ENCODE results near the gene IFNL4. TPM values are rescaled to one million over a fixed set of nuclear protein-coding genes. Genes with fewer than 3 reads are reported as not detected.

The IFNL4 gene
- total and polyA plus RNA-seq, 2 donors (not counting 3 experiments of a cell fraction or from before 2014, with no cell fraction given), result not detected

- Histone ChIP-seq H3K4me3 (replicated peaks in 1 of 3; ENCODE audit: insufficient read depth in 1 of 3, low read depth in 1 of 3, low read length in 3 of 3) (no peak within 1 kb of the TSS), H4K20me1 (replicated peaks; ENCODE audit: control insufficient read depth, extremely low read depth, insufficient read depth, low read length) (no peaks in the 10 kb centered on the region), H2AFZ (ENCODE audit: low read depth, low read length) (no peak within 1 kb of the TSS), H3K4me1 (ENCODE audit: control insufficient read depth, extremely low read depth, insufficient read depth, low read length) (no peaks in the 10 kb centered on the region), H3K9me1 (replicated peaks; ENCODE audit: control insufficient read depth, extremely low read depth, insufficient read depth, low read length) (no peaks in the 10 kb centered on the region), H3K9ac (replicated peaks; ENCODE audit: extremely low read depth, insufficient read depth, low read length) (no peak within 1 kb of the TSS), H3K27me3 (ENCODE audit: control insufficient read depth in 2 of 2, insufficient read depth in 2 of 2, low read length in 2 of 2) (peaks cover 30 to 31% of the 10 kb centered on the region in 2 experiments), H3K4me2 (ENCODE audit: insufficient read depth, low read length) (no peak within 1 kb of the TSS), H3K36me3 (ENCODE audit: control insufficient read depth in 2 of 2, extremely low read depth in 1 of 2, insufficient read depth in 2 of 2, low read length in 2 of 2) (no peaks in the 10 kb centered on the region), H3K27ac (ENCODE audit: insufficient read depth, low read depth, low read length) (no peak within 1 kb of the TSS), H3K79me2 (ENCODE audit: control insufficient read depth, insufficient read depth, low read length) (no peaks in the 10 kb centered on the region), H3K9me3 (replicated peaks; ENCODE audit: control insufficient read depth, insufficient read depth, low read length) (no peaks in the 10 kb centered on the region)
- BruUV-seq (replicated peaks), result no TSS peak
- TF ChIP-seq EZH2 (IDR thresholded peaks at IDR 0.05; ENCODE audit: borderline replicate concordance, low read depth, low read length, severe bottlenecking) (peak; percentile 79), JUN (IDR thresholded peaks at IDR 0.05; ENCODE audit: borderline replicate concordance, insufficient read depth, insufficient read length, low read depth) (no peak)
- dilution Hi-C loops (cut with MboI; ENCODE audit: extremely low pct_ligation_motif_present, low sequenced_read_pairs), result no loop called here
- DNase-seq (ENCODE audit: low read depth, low spot score) (no peak), FAIRE-seq (no peak)
- CTCF ChIA-PET, result interaction anchor here (1.0 to 1.1 kb wide), 2 partner anchors 75 to 131 kb away, joined by 3 to 6 read pairs; no protein-coding TSS in a partner anchor
- POLR2A ChIA-PET, result no interaction called here
- intact Hi-C loops (cut with micrococcal nuclease), result loop anchor here (5.0 kb wide), 1 partner anchor 145 kb away; no protein-coding TSS in a partner anchor
Measured at GRCh38 chr19:39196860-39197562, 51.6 kb downstream of the IFNL4 start, which contains the start of gene NCCRP1. NCCRP1 (plus strand) TSS chr19:39196964; CDS start chr19:39196983, 19 bp downstream.

- Histone ChIP-seq H3K27ac (ENCODE audit: insufficient read depth, low read depth, low read length) (no peak overlapping the region), H3K9me3 (replicated peaks; ENCODE audit: control insufficient read depth, insufficient read depth, low read length) (no peaks in the 10 kb centered on the region), H3K9me1 (replicated peaks; ENCODE audit: control insufficient read depth, extremely low read depth, insufficient read depth, low read length) (no peaks in the 10 kb centered on the region), H3K4me2 (ENCODE audit: insufficient read depth, low read length) (no peak overlapping the region), H4K20me1 (replicated peaks; ENCODE audit: control insufficient read depth, extremely low read depth, insufficient read depth, low read length) (no peaks in the 10 kb centered on the region), H3K79me2 (ENCODE audit: control insufficient read depth, insufficient read depth, low read length) (no peaks in the 10 kb centered on the region), H3K4me1 (ENCODE audit: control insufficient read depth, extremely low read depth, insufficient read depth, low read length) (no peaks in the 10 kb centered on the region), H2AFZ (ENCODE audit: low read depth, low read length) (no peak overlapping the region), H3K4me3 (replicated peaks in 1 of 3; ENCODE audit: insufficient read depth in 1 of 3, low read depth in 1 of 3, low read length in 3 of 3) (no peak overlapping the region), H3K9ac (replicated peaks; ENCODE audit: extremely low read depth, insufficient read depth, low read length) (no peak overlapping the region), H3K27me3 (ENCODE audit: control insufficient read depth in 2 of 2, insufficient read depth in 2 of 2, low read length in 2 of 2) (peaks cover 30 to 31% of the 10 kb centered on the region in 2 experiments), H3K36me3 (ENCODE audit: control insufficient read depth in 2 of 2, extremely low read depth in 1 of 2, insufficient read depth in 2 of 2, low read length in 2 of 2) (no peaks in the 10 kb centered on the region)
- intact Hi-C loops (cut with micrococcal nuclease), result loop anchor here (5.0 kb wide), 1 partner anchor 144 kb away; no protein-coding TSS in a partner anchor
- BruUV-seq (replicated peaks), result no TSS peak
- FAIRE-seq, result no peak
- TF ChIP-seq CTCF (IDR thresholded peaks at IDR 0.05; ENCODE audit: extremely low read depth in 1 of 2, insufficient read depth in 1 of 2, low read depth in 1 of 2, low read length in 2 of 2) (no peak), JUN (IDR thresholded peaks at IDR 0.05; ENCODE audit: borderline replicate concordance, insufficient read depth, insufficient read length, low read depth) (no peak), POLR2A (IDR thresholded peaks at IDR 0.05; ENCODE audit: low read depth, low read length) (no peak), EZH2 (IDR thresholded peaks at IDR 0.05; ENCODE audit: borderline replicate concordance, low read depth, low read length, severe bottlenecking) (no peak), MYC (IDR thresholded peaks at IDR 0.05; ENCODE audit: low read depth, low read length) (no peak), FOS (IDR thresholded peaks at IDR 0.05; ENCODE audit: borderline replicate concordance, insufficient read depth, low read length) (no peak)
- ChIA-PET CTCF (interaction anchor here (1.1 kb wide), 1 partner anchor 132 kb away, joined by 3 read pairs; no protein-coding TSS in a partner anchor), POLR2A (no interaction called here)
- dilution Hi-C loops (cut with MboI; ENCODE audit: extremely low pct_ligation_motif_present, low sequenced_read_pairs), result no loop called here
- DNase-seq (ENCODE audit: low read depth, low spot score), result no peak
Measured at GRCh38 chr19:39196320-39196719, 52.3 kb downstream of the IFNL4 start.

Data from endothelial cell of umbilical vein (primary cell).